ENCODE measurements around the gene CD47. TPM values are rescaled to one million over a fixed set of nuclear protein-coding genes. Genes with fewer than 3 reads are reported as not detected.
A peak's percentile ranks its signal among the peaks of the same experiment; 100 is the strongest.

Gene CD47
- total RNA-seq, 1 donor from 2014 or later, result 184 TPM

- no peak for TF ChIP-seq CTCF (IDR thresholded peaks at IDR 0.05)
- no peak overlapping the region for H3K4me3 Mint-ChIP-seq
- H3K27ac Mint-ChIP-seq, result peak overlapping the region; percentile 67
- H3K36me3 Mint-ChIP-seq (ENCODE audit: low read depth), result peaks cover 16% of the 10 kb centered on the region
- POLR2A ChIA-PET, result interaction anchor here (1.0 to 11.1 kb wide), 6 partner anchors 11 to 134 kb away, joined by 3 to 211 read pairs (median 11); partner anchors contain the start of gene IFT57
- CTCF ChIA-PET, result interaction anchor here (2.5 kb wide), 1 partner anchor 38 kb away, joined by 7 read pairs; no protein-coding TSS in a partner anchor
- DNase-seq, result no peak
- H3K27me3 Mint-ChIP-seq, result no peaks in the 10 kb centered on the region
- intact Hi-C loops (cut with micrococcal nuclease), result no loop called here
- peaks cover 22% of the 10 kb centered on the region for H3K4me1 Mint-ChIP-seq
- H3K9me3 Mint-ChIP-seq, result no peaks in the 10 kb centered on the region
- no peak for ATAC-seq (ENCODE audit: low read depth)
Observed at GRCh38 chr3:108088146-108088545, 2.7 kb downstream of the CD47 start.

GRCh38 chr3:108086653-108087052 lies 4.2 kb downstream of the CD47 start:
- Mint-ChIP-seq H3K9me3 (no peaks in the 10 kb centered on the region), H3K4me3 (no peak overlapping the region), H3K4me1 (peaks cover 7% of the 10 kb centered on the region), H3K27me3 (no peaks in the 10 kb centered on the region), H3K36me3 (ENCODE audit: low read depth) (peaks cover 24% of the 10 kb centered on the region), H3K27ac (no peak overlapping the region)
- DNase-seq (no peak), ATAC-seq (ENCODE audit: low read depth) (no peak)
- no peak for TF ChIP-seq CTCF (IDR thresholded peaks at IDR 0.05)
- ChIA-PET POLR2A (interaction anchor here (11.1 kb wide), 1 partner anchor 39 kb away, joined by 211 read pairs; no protein-coding TSS in a partner anchor), CTCF (interaction anchor here (2.5 kb wide), 1 partner anchor 39 kb away, joined by 7 read pairs; no protein-coding TSS in a partner anchor)
- intact Hi-C loops (cut with micrococcal nuclease), result loop anchor here (1.0 to 2.0 kb wide), 2 partner anchors 8 to 14 kb away; no protein-coding TSS in a partner anchor

GRCh38 chr3:108085810-108086350 lies 5.0 kb downstream of the CD47 start:
- Mint-ChIP-seq H3K4me1 (peaks cover 5% of the 10 kb centered on the region), H3K4me3 (no peak overlapping the region), H3K27me3 (no peaks in the 10 kb centered on the region), H3K9me3 (no peaks in the 10 kb centered on the region), H3K36me3 (ENCODE audit: low read depth) (peaks cover 29% of the 10 kb centered on the region), H3K27ac (no peak overlapping the region)
- ChIA-PET CTCF (no interaction called here), POLR2A (interaction anchor here (0.7 to 11.1 kb wide), 4 partner anchors 12 to 137 kb away, joined by 3 to 211 read pairs (median 4); no protein-coding TSS in a partner anchor)
- intact Hi-C loops (cut with micrococcal nuclease), result loop anchor here (1.0 to 2.0 kb wide), 2 partner anchors 8 to 13 kb away; no protein-coding TSS in a partner anchor
- DNase-seq (no peak), ATAC-seq (ENCODE audit: low read depth) (no peak)
- TF ChIP-seq CTCF (IDR thresholded peaks at IDR 0.05), result no peak

GRCh38 chr3:108085370-108085769 lies 5.5 kb downstream of the CD47 start:
- ChIA-PET CTCF (no interaction called here), POLR2A (interaction anchor here (0.7 to 11.1 kb wide), 4 partner anchors 13 to 137 kb away, joined by 3 to 211 read pairs (median 4); no protein-coding TSS in a partner anchor)
- intact Hi-C loops (cut with micrococcal nuclease), result no loop called here
- DNase-seq, result no peak
- Mint-ChIP-seq H3K4me1 (peaks cover 5% of the 10 kb centered on the region), H3K27ac (no peak overlapping the region), H3K4me3 (no peak overlapping the region), H3K36me3 (ENCODE audit: low read depth) (peaks cover 32% of the 10 kb centered on the region), H3K9me3 (no peaks in the 10 kb centered on the region), H3K27me3 (no peaks in the 10 kb centered on the region)
- ATAC-seq (ENCODE audit: low read depth), result no peak
- TF ChIP-seq CTCF (IDR thresholded peaks at IDR 0.05), result no peak

GRCh38 chr3:108079877-108080276 lies 11.0 kb downstream of the CD47 start:
- peaks cover 67% of the 10 kb centered on the region for H3K36me3 Mint-ChIP-seq (ENCODE audit: low read depth)
- ChIA-PET POLR2A (interaction anchor here (0.6 to 2.6 kb wide), 2 partner anchors 10 to 45 kb away, joined by 3 to 12 read pairs; no protein-coding TSS in a partner anchor), CTCF (no interaction called here)
- H3K4me3 Mint-ChIP-seq, result no peak overlapping the region
- peak overlapping the region; percentile 26 for H3K27ac Mint-ChIP-seq
- intact Hi-C loops (cut with micrococcal nuclease), result loop anchor here (1.0 kb wide), 1 partner anchor 9 kb away; no protein-coding TSS in a partner anchor
- no peaks in the 10 kb centered on the region for H3K9me3 Mint-ChIP-seq
- no peak for ATAC-seq (ENCODE audit: low read depth)
- TF ChIP-seq CTCF (IDR thresholded peaks at IDR 0.05), result no peak
- peaks cover 27% of the 10 kb centered on the region for H3K4me1 Mint-ChIP-seq
- no peaks in the 10 kb centered on the region for H3K27me3 Mint-ChIP-seq
- no peak for DNase-seq
